COLO668 (cell line): ENCODE measurements around the gene MYD88.
A peak's percentile ranks its signal among the peaks of the same experiment; 100 is the strongest.

ENCODE experiments used
- DNase-seq: peaks from one replicate; lab custom pipeline; 2025; ENCODE audit not compliant: unreplicated experiment; lab: John Stamatoyannopoulos, UW

Gene MYD88

GRCh38 chr3:38163841-38164642 lies 25.6 kb downstream of the MYD88 start:
- no peak for DNase-seq

GRCh38 chr3:38164643-38164951 lies 26.1 kb downstream of the MYD88 start:
- no peak for DNase-seq

DNA sequence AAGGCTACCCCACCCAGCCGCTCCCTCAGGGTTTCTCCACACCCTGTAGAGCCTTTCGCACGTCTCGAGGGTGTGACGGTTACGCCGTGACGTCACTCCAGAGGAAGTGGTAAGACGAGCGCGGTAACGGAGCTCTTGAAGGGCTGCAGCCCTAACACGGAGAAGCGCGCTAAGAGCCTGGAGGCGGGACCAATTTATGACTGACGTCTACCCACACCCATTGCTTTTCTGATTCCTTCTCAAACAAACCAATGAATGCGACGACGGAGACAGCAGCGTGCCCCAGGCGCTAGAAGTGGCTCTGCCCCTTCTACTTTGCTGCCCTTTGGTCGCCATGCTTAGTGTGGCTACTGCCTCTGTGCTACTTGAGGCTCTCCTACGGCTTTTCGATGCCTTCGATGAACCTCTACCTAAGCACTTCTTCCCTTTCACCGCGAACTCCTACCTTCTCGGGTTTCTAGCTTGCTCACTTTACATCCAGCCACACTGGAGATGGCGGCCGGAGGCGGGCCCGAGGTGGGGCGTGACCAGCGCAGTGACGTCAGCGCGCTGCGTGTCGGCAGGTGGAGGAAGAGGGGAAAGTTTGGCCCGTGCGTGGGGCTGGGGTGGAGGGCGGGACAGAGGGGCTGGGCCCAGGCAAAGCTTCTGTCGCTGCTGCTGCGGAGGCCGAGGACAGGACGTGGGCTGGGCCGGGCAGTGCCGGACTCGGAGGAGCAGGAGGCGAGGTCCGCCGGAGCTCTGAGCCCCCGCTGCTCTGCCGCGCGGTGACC lies 26.7 kb downstream of the MYD88 start, which contains the start of gene OXSR1:
TSS of gene OXSR1 (plus strand) at position 586 of the 770 bp plus-strand sequence. CDS start 340 bp downstream, outside the sequence.
- DNase-seq: peak; percentile 95

DNA sequence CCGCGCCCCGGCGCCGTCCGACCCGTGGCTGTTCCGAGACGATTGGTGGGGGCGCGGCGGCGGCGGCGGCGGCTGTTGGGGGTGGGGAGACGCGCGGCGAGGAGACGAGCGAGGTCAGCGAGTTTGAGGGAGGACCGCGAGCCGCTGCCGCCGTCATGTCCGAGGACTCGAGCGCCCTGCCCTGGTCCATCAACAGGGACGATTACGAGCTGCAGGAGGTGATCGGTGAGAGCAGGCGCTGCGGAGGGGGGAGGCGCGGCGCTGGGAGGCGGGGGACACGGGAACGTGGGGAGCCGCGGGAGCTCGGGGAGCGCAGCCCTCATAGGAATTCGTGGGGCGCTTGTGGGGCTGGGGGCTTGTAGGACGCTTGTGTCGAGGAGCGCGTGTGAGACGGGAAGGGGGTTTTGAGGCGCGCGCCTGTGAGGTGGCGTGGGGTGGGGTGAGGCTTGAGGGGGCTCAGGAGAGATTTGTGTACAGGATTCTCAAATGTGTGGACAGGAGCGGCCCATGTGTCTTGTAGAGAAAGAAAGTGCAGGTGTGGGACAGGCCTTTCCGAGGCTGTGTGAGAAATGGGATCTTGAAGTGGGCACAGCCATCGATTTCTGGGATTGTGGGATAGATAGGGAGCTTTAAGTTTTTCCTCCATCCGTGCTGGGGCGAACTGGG lies 27.4 kb downstream of the MYD88 start:
- DNase-seq: peak; percentile 65

DNA sequence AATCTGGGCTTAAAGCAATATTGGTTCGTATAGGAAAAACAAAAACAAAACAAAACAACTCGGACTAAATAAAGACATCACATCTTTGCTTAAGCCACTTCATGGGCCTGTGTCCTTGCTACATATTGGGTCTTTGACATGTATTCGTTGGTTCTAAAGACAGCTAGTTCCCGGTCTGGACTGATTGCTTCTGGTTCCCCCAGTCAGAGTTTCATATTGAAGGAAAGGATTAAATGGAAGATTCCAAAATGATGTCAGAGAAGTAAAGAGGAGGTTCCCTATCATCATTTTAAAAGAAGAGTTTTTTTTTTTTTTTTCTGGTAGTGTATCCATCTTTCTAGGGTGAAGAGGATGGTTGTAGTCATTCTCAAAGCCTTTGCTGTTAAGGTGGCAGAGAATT lies 29.1 kb downstream of the MYD88 start:
- DNase-seq: no peak

GRCh38 chr3:38168151-38169026 lies 29.9 kb downstream of the MYD88 start:
- no peak for DNase-seq

DNA sequence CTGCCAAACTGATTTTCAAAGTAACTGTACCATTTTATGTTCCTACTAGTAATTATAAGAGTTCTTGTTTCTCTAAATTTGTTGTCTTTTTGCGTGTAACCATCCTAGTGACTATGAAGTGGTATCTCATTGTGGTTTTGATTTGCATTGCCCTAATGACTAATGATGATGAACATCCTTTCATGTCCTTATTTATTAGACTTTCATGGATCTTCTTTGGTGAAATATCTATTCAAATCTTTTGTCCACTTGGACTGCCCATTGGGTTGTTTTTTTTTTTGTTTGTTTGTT lies 30.5 kb downstream of the MYD88 start:
- no peak for DNase-seq

GRCh38 chr3:38170722-38171121 lies 32.3 kb downstream of the MYD88 start:
- no peak for DNase-seq

GRCh38 chr3:38171622-38172021 lies 33.2 kb downstream of the MYD88 start:
- DNase-seq: no peak

- no peak for DNase-seq
These were observed 35.5 kb downstream of the MYD88 start for GRCh38 chr3:38173834-38174418.

GRCh38 chr3:38177181-38177580 lies 38.7 kb downstream of the MYD88 start:
- DNase-seq: no peak

GRCh38 chr3:38186781-38187180 lies 48.3 kb downstream of the MYD88 start:
- no peak for DNase-seq

GRCh38 chr3:38190481-38190881 lies 52.0 kb downstream of the MYD88 start:
- DNase-seq: no peak
